ENCODE measurements around the gene ETS1. TPM values are rescaled to one million over a fixed set of nuclear protein-coding genes. Genes with fewer than 3 reads are reported as not detected.

The ETS1 gene
- total and polyA plus RNA-seq, 11 donors: 18.4 to 101 (median 45.3) TPM

DNA sequence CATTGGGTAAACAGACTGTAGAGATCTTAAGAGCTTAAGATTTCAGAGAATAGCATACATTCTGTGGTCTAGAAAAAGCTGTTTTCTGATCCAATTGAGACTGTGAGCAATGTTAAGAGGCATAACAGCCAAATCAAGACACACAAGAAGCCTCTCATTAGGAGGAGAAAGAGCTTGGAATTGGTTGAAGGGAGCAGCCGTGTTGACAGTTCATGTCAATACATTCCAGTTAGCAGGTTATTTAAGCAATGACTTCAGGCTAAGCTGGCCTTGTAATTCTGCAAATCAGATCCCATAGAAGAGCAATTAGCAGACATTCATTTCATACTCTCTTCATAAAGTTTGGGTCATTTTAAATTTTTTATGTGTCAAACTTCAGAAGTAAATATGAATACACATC, 50.9 kb downstream of the ETS1 start:
- intact Hi-C loops (cut with DNase I): no loop called here

GRCh38 chr11:128535468-128536457, 51.6 kb downstream of the ETS1 start:
- DNase-seq (no peak), ATAC-seq (no peak)
- Histone ChIP-seq H3K4me3 (no peak overlapping the region), H3K27me3 (no peaks in the 10 kb centered on the region), H3K36me3 (no peaks in the 10 kb centered on the region), H3K27ac (no peak overlapping the region), H3K4me1 (peaks cover 0 to 25% (median 4%) of the 10 kb centered on the region in 12 donors), H3K9me3 (no peaks in the 10 kb centered on the region)
- TF ChIP-seq POLR2A (IDR thresholded peaks at IDR 0.05): no peak
- 92 to 100% (median 96%) methylated on average over 1 of the region's 1 CpG for WGBS, 4 donors
- intact Hi-C loops (cut with DNase I): no loop called here

More for the DNA sequence above, 50.9 kb downstream of the ETS1 start:
- ATAC-seq (no peak), DNase-seq (no peak)
- 88 to 95% (median 92%) methylated on average over 1 of the region's 1 CpG for WGBS, 4 donors
- TF ChIP-seq, protein P1, sequence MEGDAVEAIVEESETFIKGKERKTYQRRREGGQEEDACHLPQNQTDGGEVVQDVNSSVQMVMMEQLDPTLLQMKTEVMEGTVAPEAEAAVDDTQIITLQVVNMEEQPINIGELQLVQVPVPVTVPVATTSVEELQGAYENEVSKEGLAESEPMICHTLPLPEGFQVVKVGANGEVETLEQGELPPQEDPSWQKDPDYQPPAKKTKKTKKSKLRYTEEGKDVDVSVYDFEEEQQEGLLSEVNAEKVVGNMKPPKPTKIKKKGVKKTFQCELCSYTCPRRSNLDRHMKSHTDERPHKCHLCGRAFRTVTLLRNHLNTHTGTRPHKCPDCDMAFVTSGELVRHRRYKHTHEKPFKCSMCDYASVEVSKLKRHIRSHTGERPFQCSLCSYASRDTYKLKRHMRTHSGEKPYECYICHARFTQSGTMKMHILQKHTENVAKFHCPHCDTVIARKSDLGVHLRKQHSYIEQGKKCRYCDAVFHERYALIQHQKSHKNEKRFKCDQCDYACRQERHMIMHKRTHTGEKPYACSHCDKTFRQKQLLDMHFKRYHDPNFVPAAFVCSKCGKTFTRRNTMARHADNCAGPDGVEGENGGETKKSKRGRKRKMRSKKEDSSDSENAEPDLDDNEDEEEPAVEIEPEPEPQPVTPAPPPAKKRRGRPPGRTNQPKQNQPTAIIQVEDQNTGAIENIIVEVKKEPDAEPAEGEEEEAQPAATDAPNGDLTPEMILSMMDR (IDR thresholded peaks at IDR 0.05): no peak
- TF ChIP-seq POLR2A (IDR thresholded peaks at IDR 0.05): no peak
- Histone ChIP-seq H3K27me3 (no peaks in the 10 kb centered on the region), H3K36me3 (no peaks in the 10 kb centered on the region), H3K4me3 (no peak overlapping the region), H3K4me1 (peaks cover 0 to 21% (median 0%) of the 10 kb centered on the region in 12 donors), H3K9me3 (no peaks in the 10 kb centered on the region), H3K27ac (no peak overlapping the region)

DNA sequence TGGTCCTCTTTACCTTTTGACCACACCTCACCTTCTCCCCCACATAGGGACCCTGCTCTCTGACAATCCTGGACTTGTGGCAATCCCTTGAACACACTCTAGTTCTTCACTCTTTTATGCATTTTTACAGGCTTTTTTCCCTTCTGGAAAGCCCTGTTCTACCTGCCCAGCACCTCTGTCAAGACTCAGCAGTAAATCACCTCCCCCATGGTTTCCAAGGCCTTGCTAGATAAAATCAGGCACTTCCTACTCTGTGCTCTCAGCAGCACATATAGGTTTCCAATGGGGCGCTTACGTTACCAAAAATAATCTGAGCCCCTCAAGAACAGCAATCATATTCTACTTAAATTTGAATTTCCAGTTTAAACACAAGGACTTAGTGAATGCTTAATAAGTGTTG, 53.9 kb downstream of the ETS1 start:
- WGBS, 4 donors: 96 to 99% (median 97%) methylated on average over 2 of the region's 2 CpGs
- Histone ChIP-seq H3K27me3 (no peaks in the 10 kb centered on the region), H3K9me3 (no peaks in the 10 kb centered on the region), H3K36me3 (no peaks in the 10 kb centered on the region), H3K27ac (no peak overlapping the region), H3K4me1 (peaks cover 0 to 39% (median 6%) of the 10 kb centered on the region in 12 donors), H3K4me3 (no peak overlapping the region)
- intact Hi-C loops (cut with DNase I): no loop called here
- no peak for DNase-seq
- no peak for TF ChIP-seq POLR2A (IDR thresholded peaks at IDR 0.05)
- TF ChIP-seq, protein P1 (IDR thresholded peaks at IDR 0.05): no peak
- ATAC-seq: no peak

GRCh38 chr11:128532572-128533091, 54.7 kb downstream of the ETS1 start:
- Histone ChIP-seq H3K4me1 (peaks cover 0 to 32% (median 6%) of the 10 kb centered on the region in 12 donors), H3K27me3 (no peaks in the 10 kb centered on the region), H3K9me3 (no peaks in the 10 kb centered on the region), H3K4me3 (no peak overlapping the region), H3K36me3 (no peaks in the 10 kb centered on the region), H3K27ac (no peak overlapping the region)
- DNase-seq: no peak
- TF ChIP-seq POLR2A (IDR thresholded peaks at IDR 0.05): no peak
- TF ChIP-seq, protein P1 (IDR thresholded peaks at IDR 0.05): no peak
- no peak for ATAC-seq
- intact Hi-C loops (cut with DNase I): no loop called here
- WGBS, 4 donors: 84 to 89% (median 86%) methylated on average over 6 of the region's 6 CpGs

Data from heart left ventricle (tissue), 16 donors.